ENCODE data around the gene FHOD1. TPM values are rescaled to one million over a fixed set of nuclear protein-coding genes. Genes with fewer than 3 reads are reported as not detected.

Gene FHOD1
- total RNA-seq, 2 donors from 2014 or later, result 45.1 to 48.6 TPM

DNA sequence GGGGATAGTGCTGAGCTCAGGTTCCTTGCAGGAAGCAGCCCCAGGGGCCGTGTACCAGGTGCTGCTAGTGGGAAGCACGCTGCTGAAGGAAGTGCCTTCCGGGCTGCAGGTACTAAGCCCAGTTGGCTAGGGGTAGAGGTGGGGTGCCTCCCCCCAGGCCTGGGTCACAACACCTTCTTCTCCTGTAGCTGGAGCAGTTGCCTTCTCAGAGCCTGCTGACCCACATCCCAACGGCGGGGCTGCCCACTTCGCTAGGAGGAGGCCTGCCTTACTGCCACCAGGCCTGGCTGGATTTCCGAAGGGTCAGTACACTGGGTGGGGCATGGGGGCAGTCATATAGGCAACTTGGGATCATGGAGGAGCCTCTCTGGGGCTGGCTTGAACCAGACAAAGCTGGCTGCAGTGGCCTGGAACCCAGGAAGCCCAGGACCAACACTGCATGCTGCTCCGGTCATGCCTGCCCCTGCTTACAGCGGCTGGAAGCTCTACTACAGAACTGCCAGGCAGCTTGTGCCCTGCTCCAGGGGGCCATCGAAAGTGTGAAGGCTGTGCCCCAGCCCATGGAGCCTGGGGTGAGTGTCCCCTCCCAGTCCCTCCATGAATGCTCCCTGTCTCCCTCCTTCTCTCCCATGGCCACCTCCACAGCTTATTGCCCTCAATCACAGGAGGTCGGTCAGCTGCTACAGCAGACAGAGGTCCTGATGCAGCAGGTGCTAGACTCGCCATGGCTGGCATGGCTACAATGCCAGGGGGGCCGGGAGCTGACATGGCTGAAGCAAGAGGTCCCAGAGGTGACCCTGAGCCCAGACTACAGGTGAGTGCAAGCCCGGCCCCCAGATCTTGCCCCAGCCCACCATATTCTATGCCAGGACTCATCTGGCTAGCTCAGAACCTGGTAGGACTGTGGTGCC, 34.5 kb upstream of the FHOD1 start:
- no peak for ATAC-seq
- H3K9me3 ChIP-seq (ENCODE audit: control insufficient read depth, low read length, poor library complexity, severe bottlenecking), result no peaks in the 10 kb centered on the region
- Mint-ChIP-seq H3K27me3 (no peaks in the 10 kb centered on the region), H3K4me1 (peaks cover 18% of the 10 kb centered on the region), H3K27ac (no peak overlapping the region), H3K36me3 (ENCODE audit: low read depth) (peaks cover 11% of the 10 kb centered on the region), H3K4me3 (peak overlapping the region; percentile 25)
- no peak for DNase-seq

DNA sequence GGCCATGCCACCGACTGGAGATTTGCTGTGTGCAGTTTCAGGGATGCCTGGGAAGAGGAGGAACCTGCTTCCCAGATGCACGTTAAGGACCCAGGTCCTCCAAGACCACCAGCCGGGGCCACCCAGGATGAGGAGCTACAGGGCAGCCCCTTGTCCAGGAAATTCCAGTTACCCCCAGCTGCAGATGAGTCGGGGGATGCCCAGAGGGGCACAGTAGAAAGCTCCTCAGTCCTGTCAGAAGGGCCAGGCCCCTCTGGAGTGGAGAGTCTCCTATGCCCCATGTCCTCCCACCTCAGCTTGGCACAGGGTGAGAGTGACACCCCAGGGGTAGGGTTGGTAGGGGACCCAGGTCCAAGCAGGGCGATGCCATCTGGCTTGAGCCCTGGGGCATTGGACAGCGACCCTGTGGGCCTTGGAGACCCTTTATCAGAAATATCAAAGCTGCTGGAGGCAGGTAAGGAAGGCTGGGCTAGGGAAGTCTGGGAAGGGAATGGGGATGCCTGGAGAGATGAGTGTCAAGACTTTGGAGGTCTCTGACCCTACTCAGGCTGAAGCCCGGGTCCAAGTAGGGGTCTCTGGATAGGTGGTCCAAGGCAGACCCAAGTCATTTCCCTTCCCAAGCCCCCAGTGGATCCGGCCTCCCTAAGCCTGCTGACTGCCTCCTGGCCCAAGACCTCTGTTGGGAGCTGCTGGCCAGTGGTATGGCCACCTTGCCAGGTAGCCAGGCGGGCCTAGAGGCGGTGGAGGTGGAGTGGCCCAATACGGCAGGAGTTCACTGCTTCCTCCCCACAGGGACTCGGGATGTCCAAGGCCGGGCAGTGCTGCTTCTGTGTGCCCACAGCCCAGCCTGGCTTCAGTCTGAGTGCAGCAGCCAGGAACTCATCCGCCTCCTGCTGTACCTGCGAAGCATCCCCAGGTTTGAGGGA, 33.1 kb upstream of the FHOD1 start:
- H3K4me3 Mint-ChIP-seq, result no peak overlapping the region
- no peaks in the 10 kb centered on the region for H3K9me3 ChIP-seq (ENCODE audit: control insufficient read depth, low read length, poor library complexity, severe bottlenecking)
- no peak overlapping the region for H3K27ac Mint-ChIP-seq
- H3K27me3 Mint-ChIP-seq, result no peaks in the 10 kb centered on the region
- peaks cover 14% of the 10 kb centered on the region for H3K36me3 Mint-ChIP-seq (ENCODE audit: low read depth)
- DNase-seq (no peak), ATAC-seq (no peak)
- H3K4me1 Mint-ChIP-seq, result peaks cover 23% of the 10 kb centered on the region

DNA sequence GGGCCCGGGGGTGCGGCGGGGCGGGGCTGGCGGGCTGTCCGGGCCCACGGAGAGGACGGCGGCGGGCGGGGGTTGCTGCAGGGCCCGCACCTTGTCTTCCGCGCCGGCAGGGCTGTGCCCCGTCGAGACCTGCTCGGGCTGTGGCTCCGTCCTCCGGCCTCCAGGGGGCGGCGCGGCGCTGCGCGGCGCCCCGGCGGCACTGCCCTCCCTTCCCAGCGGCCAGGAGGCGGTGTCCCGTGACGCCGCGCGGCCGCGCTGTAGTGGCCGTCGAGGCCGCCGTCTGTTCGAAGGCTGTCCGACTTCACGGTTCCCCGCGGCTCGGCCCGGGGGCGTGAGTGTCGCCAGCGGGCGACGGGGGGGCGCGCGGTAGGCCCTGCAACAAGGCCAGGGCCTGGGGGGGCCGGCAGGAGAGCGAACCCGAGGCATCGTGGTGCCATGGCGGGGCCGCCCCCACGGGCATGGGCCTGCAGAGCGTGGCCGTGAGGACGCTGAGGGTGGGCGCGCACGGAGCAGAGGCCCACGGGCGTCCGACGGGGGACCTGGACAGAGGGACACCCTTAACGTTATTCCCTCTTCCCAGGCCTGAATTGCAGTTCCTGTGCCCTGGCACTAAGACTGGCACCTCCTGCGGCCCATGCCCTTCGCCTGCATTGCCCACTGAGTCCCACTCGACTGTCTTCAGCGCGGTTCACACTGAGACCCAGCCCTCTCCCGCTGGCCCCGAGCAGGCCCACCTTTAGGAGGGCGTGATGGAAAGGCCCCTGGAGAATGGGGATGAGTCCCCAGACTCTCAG, 32.2 kb upstream of the FHOD1 start, which contains the start of gene PLEKHG4:
Gene PLEKHG4 (plus strand): TSS at position 237 of the 794 bp plus-strand sequence. CDS start 513 bp downstream, at position 750.
- peak; percentile 98 for ATAC-seq

DNA sequence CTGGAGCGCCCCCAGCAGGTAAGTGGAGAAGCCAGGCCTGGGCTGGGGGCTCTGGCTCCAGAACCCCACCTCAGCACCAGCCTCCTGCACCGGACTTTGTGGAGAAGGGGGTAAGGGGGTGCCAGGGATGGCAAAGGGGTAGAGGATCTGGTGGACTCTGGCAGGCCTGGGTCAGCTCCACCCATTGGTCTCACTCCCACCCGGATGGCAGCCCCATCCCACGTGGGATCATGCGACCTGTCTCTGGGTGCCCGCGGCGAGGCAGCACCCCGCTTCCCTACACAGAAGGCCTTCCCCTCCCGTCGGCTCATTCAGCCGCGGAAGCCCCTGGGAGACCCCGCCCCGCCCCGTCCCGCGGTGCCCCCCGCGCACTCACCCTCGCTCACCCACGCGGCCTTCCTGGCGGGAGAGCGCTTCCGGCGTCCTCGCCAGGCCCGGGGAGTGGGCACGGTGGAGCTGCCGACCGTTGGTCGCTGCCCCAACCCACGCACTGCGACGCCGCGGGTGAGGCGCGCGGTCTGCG, 31.6 kb upstream of the FHOD1 start:
- Mint-ChIP-seq H3K36me3 (ENCODE audit: low read depth) (peaks cover 13% of the 10 kb centered on the region), H3K27ac (peak overlapping the region; percentile 71), H3K4me3 (peak overlapping the region; percentile 84), H3K27me3 (no peaks in the 10 kb centered on the region), H3K4me1 (peaks cover 22% of the 10 kb centered on the region)
- ATAC-seq (peak; percentile 68), DNase-seq (peak in 2 of 3 donors; percentile 37 to 43)
- no peaks in the 10 kb centered on the region for H3K9me3 ChIP-seq (ENCODE audit: control insufficient read depth, low read length, poor library complexity, severe bottlenecking)

More for the DNA sequence above, 32.2 kb upstream of the FHOD1 start, which contains the start of gene PLEKHG4:
- Mint-ChIP-seq H3K27me3 (no peaks in the 10 kb centered on the region), H3K4me1 (peaks cover 23% of the 10 kb centered on the region), H3K36me3 (ENCODE audit: low read depth) (peaks cover 14% of the 10 kb centered on the region), H3K4me3 (peak within 1 kb of the TSS; percentile 84), H3K27ac (peak within 1 kb of the TSS; percentile 71)
- H3K9me3 ChIP-seq (ENCODE audit: control insufficient read depth, low read length, poor library complexity, severe bottlenecking), result no peaks in the 10 kb centered on the region
- peak; percentile 72 to 75 (median 73) for DNase-seq

DNA sequence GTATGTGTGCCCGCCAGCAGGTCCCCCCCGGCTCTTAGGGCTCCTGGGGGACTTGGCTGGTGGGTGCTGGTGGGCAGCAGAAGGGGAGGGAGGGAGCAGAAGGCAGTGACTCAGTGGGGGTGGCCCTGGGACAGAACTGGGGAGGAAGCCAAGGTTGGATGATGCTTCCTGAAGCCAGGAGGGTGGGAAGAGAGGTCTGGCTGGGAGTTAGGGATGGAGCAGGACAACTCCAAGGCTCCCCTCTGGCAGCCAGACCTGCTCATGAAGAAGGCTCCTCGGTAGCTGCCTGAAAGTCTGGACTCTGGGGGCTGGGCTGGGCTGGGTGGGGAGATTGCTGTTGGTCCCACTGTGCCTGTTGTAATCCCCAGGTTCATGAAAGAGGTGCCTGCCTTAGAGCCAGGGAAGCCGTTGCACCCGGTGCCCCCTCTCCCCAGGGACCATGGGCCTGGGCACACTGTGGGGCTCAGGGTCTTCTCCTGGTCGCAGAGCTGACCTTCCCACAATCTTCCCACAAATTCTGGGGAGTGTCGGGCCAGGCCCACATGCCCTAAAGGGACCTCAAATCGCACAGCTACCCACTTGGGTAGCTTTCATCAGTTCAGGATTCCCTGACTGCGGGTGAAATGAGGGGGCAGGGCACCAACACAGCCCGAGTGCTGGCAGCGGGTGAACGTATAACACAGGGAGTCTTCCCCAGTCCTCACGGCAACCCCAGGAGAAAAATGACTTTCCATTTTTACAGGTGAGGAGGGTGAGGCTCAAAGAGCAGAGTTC, 30.9 kb upstream of the FHOD1 start:
- Mint-ChIP-seq H3K27ac (peak overlapping the region; percentile 71), H3K27me3 (no peaks in the 10 kb centered on the region), H3K4me1 (peaks cover 16% of the 10 kb centered on the region), H3K36me3 (ENCODE audit: low read depth) (peaks cover 7% of the 10 kb centered on the region), H3K4me3 (peak overlapping the region; percentile 84)
- no peak for ATAC-seq
- H3K9me3 ChIP-seq (ENCODE audit: control insufficient read depth, low read length, poor library complexity, severe bottlenecking), result no peaks in the 10 kb centered on the region
- no peak for DNase-seq

DNA sequence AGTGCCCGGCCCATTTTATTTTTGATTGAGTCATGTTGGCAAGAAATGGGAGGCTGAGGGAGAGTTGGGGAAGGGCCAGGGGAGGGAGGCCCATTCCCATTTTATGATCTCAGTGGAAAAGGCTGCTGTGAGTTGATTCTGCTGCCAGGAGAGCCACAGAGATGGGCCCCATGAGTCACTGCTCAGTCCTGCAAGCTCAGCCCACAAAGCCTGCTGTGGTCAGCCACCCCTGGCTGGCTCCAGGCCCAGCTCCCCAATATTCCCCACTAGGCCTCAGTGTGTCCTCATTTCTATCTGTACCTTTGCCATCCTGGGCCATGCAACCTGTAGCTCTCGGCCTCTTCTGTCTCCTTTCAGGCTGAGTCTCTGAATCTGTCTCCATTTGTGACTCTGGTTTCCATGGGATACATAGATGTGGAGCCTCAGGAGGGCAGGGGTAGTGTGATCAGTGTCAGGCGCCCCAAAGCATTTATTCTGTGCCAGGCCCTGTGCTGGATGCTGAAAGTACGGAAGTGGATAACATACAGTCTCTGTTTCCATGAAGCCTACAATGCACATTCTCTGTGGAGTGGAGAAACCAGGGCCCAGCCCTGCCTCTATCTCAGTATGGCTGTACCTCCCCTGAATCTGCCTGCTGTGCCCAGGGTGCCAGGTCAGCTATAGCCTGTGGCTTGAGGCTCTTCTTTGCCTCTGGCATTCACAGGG, 30.2 kb upstream of the FHOD1 start:
- H3K4me3 Mint-ChIP-seq, result peak overlapping the region; percentile 68
- peaks cover 4% of the 10 kb centered on the region for H3K36me3 Mint-ChIP-seq (ENCODE audit: low read depth)
- H3K4me1 Mint-ChIP-seq, result peaks cover 15% of the 10 kb centered on the region
- H3K9me3 ChIP-seq (ENCODE audit: control insufficient read depth, low read length, poor library complexity, severe bottlenecking), result no peaks in the 10 kb centered on the region
- DNase-seq, result no peak
- no peaks in the 10 kb centered on the region for H3K27me3 Mint-ChIP-seq
- peak overlapping the region; percentile 71 for H3K27ac Mint-ChIP-seq
- ATAC-seq, result no peak

DNA sequence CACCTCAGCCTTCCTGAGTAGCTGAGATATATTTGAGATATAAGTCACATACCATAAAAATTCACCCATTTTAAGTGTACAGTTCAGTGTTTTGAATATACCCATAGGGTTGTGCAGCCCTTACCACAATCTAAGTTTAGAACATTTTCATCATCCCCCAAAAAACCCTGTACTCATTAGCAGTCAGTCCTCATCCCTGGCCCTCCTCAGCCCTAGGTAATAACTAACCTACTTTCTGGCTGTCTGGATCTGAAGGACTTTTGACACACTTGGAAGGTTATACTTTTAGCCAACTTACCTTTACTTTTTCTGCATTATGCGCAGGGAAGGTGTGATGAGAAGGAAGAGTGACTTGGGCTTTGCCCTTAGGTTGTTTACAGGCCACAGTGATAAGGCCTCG, 28.0 kb upstream of the FHOD1 start:
- DNase-seq, result no peak

DNA sequence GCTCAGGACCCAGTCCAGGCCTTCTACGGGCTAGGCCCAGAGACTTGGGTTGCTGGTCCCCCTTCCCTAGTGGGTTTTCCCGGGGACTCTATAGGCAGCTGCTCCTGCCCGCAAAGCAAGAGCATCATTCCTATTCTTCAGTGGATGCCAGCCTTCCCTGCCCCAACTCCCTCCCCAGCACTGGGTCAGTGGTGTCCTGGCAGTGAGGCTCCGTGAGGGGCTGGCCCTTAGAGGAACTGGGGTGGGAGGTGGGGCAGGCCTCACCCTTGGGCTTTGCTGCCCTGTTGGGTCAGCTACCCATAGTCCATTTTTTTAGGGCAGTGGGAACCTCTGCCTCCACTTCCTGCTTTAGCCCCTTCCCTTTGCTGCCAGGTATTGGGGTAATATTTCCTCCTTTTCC, 24.2 kb upstream of the FHOD1 start:
- peaks cover 1% of the 10 kb centered on the region for H3K36me3 Mint-ChIP-seq (ENCODE audit: low read depth)
- no peak overlapping the region for H3K4me3 Mint-ChIP-seq
- DNase-seq, result no peak
- no peak for ATAC-seq
- H3K27ac Mint-ChIP-seq, result no peak overlapping the region
- peaks cover 2% of the 10 kb centered on the region for H3K4me1 Mint-ChIP-seq
- H3K9me3 ChIP-seq (ENCODE audit: control insufficient read depth, low read length, poor library complexity, severe bottlenecking), result no peaks in the 10 kb centered on the region
- no peaks in the 10 kb centered on the region for H3K27me3 Mint-ChIP-seq

More for the DNA sequence above, 28.0 kb upstream of the FHOD1 start:
- H3K9me3 ChIP-seq (ENCODE audit: control insufficient read depth, low read length, poor library complexity, severe bottlenecking), result no peaks in the 10 kb centered on the region
- Mint-ChIP-seq H3K27ac (no peak overlapping the region), H3K4me3 (no peak overlapping the region), H3K27me3 (no peaks in the 10 kb centered on the region), H3K4me1 (peaks cover 13% of the 10 kb centered on the region), H3K36me3 (ENCODE audit: low read depth) (peaks cover 4% of the 10 kb centered on the region)
- no peak for ATAC-seq

DNA sequence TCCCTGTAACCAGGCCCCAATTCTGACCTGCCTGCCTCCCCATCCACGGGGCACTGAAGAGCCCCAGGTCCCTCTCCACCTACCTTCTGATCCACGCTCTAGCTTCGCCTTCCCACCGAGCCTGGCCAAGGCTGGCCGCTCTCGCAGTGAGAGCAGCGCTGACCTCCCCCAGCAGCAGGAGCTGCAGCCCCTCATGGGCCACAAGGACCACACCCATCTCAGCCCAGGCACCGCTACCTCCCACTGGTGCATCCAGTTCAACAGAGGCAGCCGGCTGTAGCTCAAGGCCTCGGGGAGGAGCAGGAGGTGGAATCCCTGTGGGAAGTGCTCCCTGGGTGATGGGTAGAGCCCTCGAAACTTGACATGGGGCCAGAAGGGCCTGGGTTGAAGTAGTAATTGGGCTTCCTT, 23.7 kb upstream of the FHOD1 start:
- H3K9me3 ChIP-seq (ENCODE audit: control insufficient read depth, low read length, poor library complexity, severe bottlenecking), result no peaks in the 10 kb centered on the region
- DNase-seq, result no peak
- no peaks in the 10 kb centered on the region for H3K4me1 Mint-ChIP-seq
- no peaks in the 10 kb centered on the region for H3K36me3 Mint-ChIP-seq (ENCODE audit: low read depth)
- H3K27ac Mint-ChIP-seq, result no peak overlapping the region
- no peaks in the 10 kb centered on the region for H3K27me3 Mint-ChIP-seq
- H3K4me3 Mint-ChIP-seq, result no peak overlapping the region
- ATAC-seq, result no peak

DNA sequence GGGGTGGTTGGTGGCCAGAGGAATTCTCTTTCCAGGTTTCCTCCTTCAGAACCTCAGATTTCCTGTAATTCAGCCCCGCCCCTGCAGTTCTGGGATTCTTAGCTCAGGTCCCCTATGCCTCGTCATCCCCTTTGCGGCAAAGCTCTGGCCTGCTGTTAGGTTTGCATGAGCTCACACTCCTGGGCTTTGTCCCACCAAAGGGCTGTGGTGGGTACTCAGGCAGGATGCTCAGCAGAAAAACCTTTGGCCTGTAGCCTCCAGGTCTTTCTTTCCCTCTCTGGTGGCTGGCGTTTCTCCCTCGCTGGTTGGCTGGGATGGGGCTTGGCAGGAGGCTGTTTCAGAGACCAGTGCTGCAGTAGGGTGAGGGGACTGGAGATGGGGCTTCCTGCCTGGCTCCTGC, 22.5 kb upstream of the FHOD1 start:
- Mint-ChIP-seq H3K4me3 (no peak overlapping the region), H3K27ac (no peak overlapping the region), H3K4me1 (no peaks in the 10 kb centered on the region), H3K27me3 (no peaks in the 10 kb centered on the region), H3K36me3 (ENCODE audit: low read depth) (no peaks in the 10 kb centered on the region)
- no peak for ATAC-seq
- no peak for DNase-seq
- H3K9me3 ChIP-seq (ENCODE audit: control insufficient read depth, low read length, poor library complexity, severe bottlenecking), result no peaks in the 10 kb centered on the region

DNA sequence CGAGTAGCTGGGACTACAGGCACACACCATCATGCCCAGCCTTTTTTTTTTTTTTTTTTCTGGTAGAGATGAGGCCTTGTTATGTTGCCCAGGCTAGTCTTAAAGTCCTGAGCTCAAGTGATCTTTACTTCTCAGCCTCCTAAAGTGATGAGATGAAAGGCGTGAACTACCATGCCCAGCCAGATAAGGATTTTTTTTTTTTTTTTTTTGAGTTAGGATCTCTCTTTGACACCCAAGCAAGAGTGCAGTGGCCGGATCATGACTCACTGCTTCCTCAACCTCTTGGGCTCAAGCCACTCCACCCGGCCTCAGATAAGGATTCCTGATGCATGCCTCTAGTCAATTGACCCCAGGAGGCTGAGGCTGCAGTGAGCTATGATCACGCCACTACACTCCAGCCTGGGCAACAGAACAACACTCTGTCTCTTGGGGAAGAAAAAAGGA, 20.9 kb upstream of the FHOD1 start:
- Mint-ChIP-seq H3K27ac (no peak overlapping the region), H3K36me3 (ENCODE audit: low read depth) (peaks cover 2% of the 10 kb centered on the region), H3K4me3 (no peak overlapping the region), H3K27me3 (peaks cover 12% of the 10 kb centered on the region), H3K4me1 (peaks cover 1% of the 10 kb centered on the region)
- ATAC-seq (no peak), DNase-seq (no peak)
- H3K9me3 ChIP-seq (ENCODE audit: control insufficient read depth, low read length, poor library complexity, severe bottlenecking), result no peaks in the 10 kb centered on the region
